Transverse colon (tissue), 4 donors: ENCODE data around the gene SH3BGR. TPM values are rescaled to one million over a fixed set of nuclear protein-coding genes. Genes with fewer than 3 reads are reported as not detected.

Experiments used
- DNase-seq: peaks from one replicate; pipeline ENCODE4 v3.0.0-alpha.2; 2019
- H3K27ac ChIP-seq, 4 donors: fragments of 200-600 bp; sonication (generic); 2 replicates each; pipeline ENCODE4 v1.5.1; 2016 to 2018; ENCODE audit warnings: inconsistent platforms in 4 of 4
- H3K27me3 ChIP-seq: fragments of 200-600 bp; sonication (generic); 2 replicates; pipeline ENCODE4 v1.5.1; 2017; ENCODE audit warnings: inconsistent platforms
- H3K36me3 ChIP-seq, 4 donors: fragments of 200-600 bp; sonication (generic); 2 replicates each; pipeline ENCODE4 v1.5.1; 2017 to 2019; ENCODE audit warnings: inconsistent platforms in 4 of 4
- H3K4me1 ChIP-seq, 4 donors: fragments of 200-600 bp; sonication (generic); 2 replicates each; pipeline ENCODE4 v1.5.1; 2017 to 2020; ENCODE audit warnings: inconsistent platforms in 4 of 4
- H3K4me3 ChIP-seq, 4 donors: fragments of 200-600 bp; sonication (generic); 1 replicate in 1 of 4; 2 replicates in 3 of 4; pipeline versions ENCODE4 v1.5.1 to v1.6.1; 2017 to 2019; ENCODE audit warnings: inconsistent platforms in 4 of 4
- H3K9me3 ChIP-seq, 2 donors: fragments of 200-600 bp; sonication (generic); 2 replicates each; pipeline ENCODE4 v1.5.1; 2017 to 2019; ENCODE audit warnings: inconsistent platforms in 2 of 2
- CTCF ChIP-seq, 5 experiments: fragments of 200-600 bp in 3 of 5; fragments of 450-650 bp in 2 of 5; sonication (generic) in 3 of 5; IDR thresholded peaks; 1 replicate in 2 of 5; 2 replicates in 3 of 5; pipeline ENCODE4 v1.5.1; 2016 to 2017; ENCODE audit warnings: antibody characterized with exemption in 5 of 5, inconsistent platforms in 3 of 5, mild to moderate bottlenecking in 2 of 5, moderate library complexity in 1 of 5
- EP300 ChIP-seq: sonication (generic); formaldehyde crosslinking; IDR thresholded peaks from one replicate; pipeline ENCODE4 v1.6.1; 2017; ENCODE audit warnings: antibody characterized with exemption, low read depth
- POLR2A ChIP-seq: fragments of 450-650 bp; IDR thresholded peaks from one replicate; pipeline ENCODE4 v1.6.1; 2016; ENCODE audit warnings: antibody characterized with exemption, mild to moderate bottlenecking, moderate library complexity
- POLR2AphosphoS5 ChIP-seq, 3 donors: sonication (generic); formaldehyde crosslinking; IDR thresholded peaks; one replicate each; pipeline ENCODE4 v1.6.1; 2016; ENCODE audit warnings: antibody characterized with exemption in 3 of 3
- WGBS, 2 donors: methylation state at CpG; one replicate each; pipeline ENCODE4 v1.1.5; 2018; ENCODE audit warnings: low coverage in 1 of 2; 5-methylcytosine and 5-hydroxymethylcytosine counted together
- in situ Hi-C, 4 donors: fragments of 200-750 bp; cut with MboI; loops; one replicate each; pipeline versions ENCODE4 v1.15.0 to v1.15.1; 2017; ENCODE audit warnings: low sequenced_read_pairs in 3 of 4, low pct_ligation_motif_present in 1 of 4, low pct_unique_long_range_greater_than_20kb in 1 of 4
- intact Hi-C: fragments of 100-400 bp; cut with DNase I; formaldehyde crosslinking; loops from one replicate; pipeline ENCODE4 v1.15.1; 2023; ENCODE audit warnings: low total_unique reads
- total RNA-seq, 4 donors: library from RNA; depleted of rRNA; stranded (reverse); fragments of >200 nt; gene quantifications; one replicate each; pipeline ENCODE4 v1.1.0, GENCODE V29; 2016

The SH3BGR gene
- total RNA-seq, 4 donors from 2014 or later = 3.7 to 15.7 (median 7.9) TPM

- no peak overlapping the region for H3K27ac ChIP-seq
- H3K4me1 ChIP-seq = peaks cover 0 to 8% (median 2%) of the 10 kb centered on the region in 4 donors
- H3K4me3 ChIP-seq = no peak overlapping the region
- in situ Hi-C loops (loop anchor here in 3 of 4 donors (5.0 kb wide), 2 partner anchors 201 to 206 kb away; no protein-coding TSS in a partner anchor), intact Hi-C loops (no loop called here)
- DNase-seq = no peak
- no peak for TF ChIP-seq POLR2AphosphoS5 (IDR thresholded peaks at IDR 0.05)
- TF ChIP-seq POLR2A = no peak
- TF ChIP-seq EP300 = no peak
- no peak for TF ChIP-seq CTCF (IDR thresholded peaks at IDR 0.05)
- H3K36me3 ChIP-seq = no peaks in the 10 kb centered on the region
- 52 to 58% methylated on average over 7 to 8 of the region's 8 CpGs for WGBS, 2 donors
- H3K27me3 ChIP-seq = no peaks in the 10 kb centered on the region
- no peaks in the 10 kb centered on the region for H3K9me3 ChIP-seq
Measured at GRCh38 chr21:39515684-39516472, 64.1 kb downstream of the SH3BGR start.

GRCh38 chr21:39518055-39518846 lies 66.5 kb downstream of the SH3BGR start:
- in situ Hi-C loops = loop anchor here in 3 of 4 donors (5.0 kb wide), 2 partner anchors 199 to 204 kb away; no protein-coding TSS in a partner anchor
- H3K36me3 ChIP-seq = no peaks in the 10 kb centered on the region
- TF ChIP-seq POLR2A (no peak), EP300 (no peak), CTCF (IDR thresholded peaks at IDR 0.05) (peak; percentile 83 to 94 (median 89)), POLR2AphosphoS5 (IDR thresholded peaks at IDR 0.05) (no peak)
- 15 to 23% methylated on average over 6 to 13 of the region's 13 CpGs for WGBS, 2 donors
- H3K4me3 ChIP-seq = no peak overlapping the region
- no peaks in the 10 kb centered on the region for H3K9me3 ChIP-seq
- H3K4me1 ChIP-seq = peaks cover 0 to 8% (median 2%) of the 10 kb centered on the region in 4 donors
- H3K27me3 ChIP-seq = no peaks in the 10 kb centered on the region
- DNase-seq = peak; percentile 31
- intact Hi-C loops = loop anchor here (1.0 kb wide), 1 partner anchor 198 kb away; no protein-coding TSS in a partner anchor
- no peak overlapping the region for H3K27ac ChIP-seq

GRCh38 chr21:39518847-39519210 lies 67.1 kb downstream of the SH3BGR start:
- H3K27ac ChIP-seq = no peak overlapping the region
- WGBS, 2 donors = 41 to 55% methylated on average over 4 to 5 of the region's 5 CpGs
- H3K9me3 ChIP-seq = no peaks in the 10 kb centered on the region
- no peaks in the 10 kb centered on the region for H3K36me3 ChIP-seq
- H3K4me3 ChIP-seq = no peak overlapping the region
- no peak for TF ChIP-seq EP300
- TF ChIP-seq CTCF (IDR thresholded peaks at IDR 0.05) = no peak
- no peak for TF ChIP-seq POLR2A
- TF ChIP-seq POLR2AphosphoS5 (IDR thresholded peaks at IDR 0.05) = no peak
- no peak for DNase-seq
- in situ Hi-C loops = loop anchor here in 3 of 4 donors (5.0 kb wide), 2 partner anchors 198 to 203 kb away; no protein-coding TSS in a partner anchor
- peaks cover 0 to 8% (median 2%) of the 10 kb centered on the region in 4 donors for H3K4me1 ChIP-seq
- intact Hi-C loops = loop anchor here (1.0 kb wide), 1 partner anchor 197 kb away; no protein-coding TSS in a partner anchor
- no peaks in the 10 kb centered on the region for H3K27me3 ChIP-seq

GRCh38 chr21:39519835-39520234 lies 68.1 kb downstream of the SH3BGR start:
- TF ChIP-seq POLR2A = no peak
- H3K4me1 ChIP-seq = peaks cover 0 to 8% (median 2%) of the 10 kb centered on the region in 4 donors
- H3K27ac ChIP-seq = no peak overlapping the region
- no peak for DNase-seq
- H3K36me3 ChIP-seq = no peaks in the 10 kb centered on the region
- WGBS, 2 donors = 80 to 84% methylated on average over 8 of the region's 8 CpGs
- intact Hi-C loops (no loop called here), in situ Hi-C loops (loop anchor here (5.0 to 10.0 kb wide), 3 partner anchors 197 to 205 kb away; no protein-coding TSS in a partner anchor)
- H3K4me3 ChIP-seq = no peak overlapping the region
- H3K9me3 ChIP-seq = no peaks in the 10 kb centered on the region
- no peaks in the 10 kb centered on the region for H3K27me3 ChIP-seq
